Measurements from ENCODE around the gene S100A10. TPM values are rescaled to one million over a fixed set of nuclear protein-coding genes. Genes with fewer than 3 reads are reported as not detected.

Gene S100A10
- total and polyA plus RNA-seq, 2 of the 4 experiments (the other 2 are of a cell fraction) = 86.0 to 277 TPM

DNA sequence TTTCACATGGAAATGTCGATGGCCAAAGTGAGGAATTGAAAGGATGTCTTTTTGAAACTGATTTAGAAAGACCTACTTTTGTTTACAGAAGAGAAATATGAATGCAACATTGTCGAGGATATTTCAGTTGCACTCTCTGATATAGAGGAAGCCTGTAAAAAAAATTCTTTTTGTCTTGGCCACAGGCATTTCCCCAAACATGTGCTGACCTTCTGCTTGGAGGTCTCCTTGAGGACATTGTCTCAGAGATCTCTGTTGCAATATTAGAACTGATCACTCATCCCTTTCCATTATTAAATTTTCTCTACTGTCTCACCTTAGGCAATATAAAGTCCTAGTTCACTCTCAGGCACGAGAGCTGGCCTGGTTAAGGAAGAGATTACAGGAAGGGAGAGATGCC lies 27.2 kb upstream of the S100A10 start:
- ATAC-seq (ENCODE audit: low read depth) (no peak), DNase-seq (no peak)
- Histone ChIP-seq H3K9me1 (ENCODE audit: insufficient read depth, low read length) (0 out of 2 replicates have a peak, but pooled peaks cover under 1% of the 10 kb centered on the region), H3K79me1 (ENCODE audit: low read depth in 1 of 2, low read length in 2 of 2) (no peaks in the 10 kb centered on the region), H4K91ac (ENCODE audit: insufficient read depth, low read depth, low read length) (no peak overlapping the region), H2AK5ac (ENCODE audit: low read depth, low read length) (no peak overlapping the region), H3K23ac (ENCODE audit: low read depth, low read length) (no peak overlapping the region), H2BK120ac (ENCODE audit: low read depth, low read length) (no peak overlapping the region), H4K5ac (ENCODE audit: low read depth, low read length) (no peak overlapping the region), H2AFZ (replicated peaks; ENCODE audit: low read length, poor library complexity) (no peak overlapping the region), H3K27ac (ENCODE audit: insufficient read depth, low read length) (no peak overlapping the region), H3K4me3 (ENCODE audit: insufficient read depth, low read depth, low read length) (no peak overlapping the region), H4K8ac (ENCODE audit: low read depth in 2 of 2, low read length in 2 of 2) (no peak overlapping the region), H3K9ac (ENCODE audit: low read depth, low read length) (no peak overlapping the region), H3K18ac (ENCODE audit: low read depth, low read length) (no peak overlapping the region), H2BK20ac (ENCODE audit: low read depth, low read length) (no peak overlapping the region), H3K9me3 (ENCODE audit: control insufficient read depth, insufficient read depth, low read length) (no peaks in the 10 kb centered on the region), H3K4me2 (ENCODE audit: low read depth, low read length) (no peak overlapping the region), H3K36me3 (ENCODE audit: control insufficient read depth, insufficient read depth, low read length) (no peaks in the 10 kb centered on the region), H3K56ac (ENCODE audit: extremely low read depth, insufficient read depth, low read length) (no peak overlapping the region), H2BK15ac (ENCODE audit: low read depth, low read length) (no peak overlapping the region), H3K4me1 (ENCODE audit: control insufficient read depth, insufficient read depth, low read length) (no peaks in the 10 kb centered on the region), H2AK9ac (replicated peaks; ENCODE audit: low read depth, low read length, poor library complexity) (no peak overlapping the region), H3K27me3 (ENCODE audit: control insufficient read depth, insufficient read depth, low read length) (peaks cover 49% of the 10 kb centered on the region), H3K4ac (ENCODE audit: low read depth, low read length) (no peak overlapping the region), H4K20me1 (ENCODE audit: insufficient read depth, low read length) (no peaks in the 10 kb centered on the region), H2BK5ac (ENCODE audit: low read depth, low read length, poor library complexity, severe bottlenecking) (no peak overlapping the region), H3K14ac (replicated peaks; ENCODE audit: low read depth, low read length) (no peak overlapping the region)
- dilution Hi-C loops (cut with HindIII; ENCODE audit: low sequenced_read_pairs, unreplicated experiment) = loop anchor here (25.0 kb wide), 1 partner anchor 109 kb away; the partner anchor contains the start of gene THEM4
- no TSS peak for BruUV-seq (replicated peaks)
- WGBS, 2 experiments (ENCODE audit: extremely low coverage in 2 of 2, insufficient read length in 1 of 2) = no CpG with 5 or more reads among the region's 3 CpGs
- ChIA-PET POLR2A (ENCODE audit: unreplicated experiment) (no interaction called here), CTCF (no interaction called here)
- intact Hi-C loops (cut with micrococcal nuclease) = no loop called here
- TF ChIP-seq, protein P1, sequence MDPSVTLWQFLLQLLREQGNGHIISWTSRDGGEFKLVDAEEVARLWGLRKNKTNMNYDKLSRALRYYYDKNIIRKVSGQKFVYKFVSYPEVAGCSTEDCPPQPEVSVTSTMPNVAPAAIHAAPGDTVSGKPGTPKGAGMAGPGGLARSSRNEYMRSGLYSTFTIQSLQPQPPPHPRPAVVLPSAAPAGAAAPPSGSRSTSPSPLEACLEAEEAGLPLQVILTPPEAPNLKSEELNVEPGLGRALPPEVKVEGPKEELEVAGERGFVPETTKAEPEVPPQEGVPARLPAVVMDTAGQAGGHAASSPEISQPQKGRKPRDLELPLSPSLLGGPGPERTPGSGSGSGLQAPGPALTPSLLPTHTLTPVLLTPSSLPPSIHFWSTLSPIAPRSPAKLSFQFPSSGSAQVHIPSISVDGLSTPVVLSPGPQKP (IDR thresholded peaks at IDR 0.05; ENCODE audit: borderline replicate concordance, low read depth, low read length) = no peak
- TF ChIP-seq CEBPB (IDR thresholded peaks at IDR 0.05; ENCODE audit: low read depth, low read length) (no peak), MXI1 (IDR thresholded peaks at IDR 0.05; ENCODE audit: borderline replicate concordance, low read depth, low read length) (no peak), FOS (IDR thresholded peaks at IDR 0.05; ENCODE audit: low read depth, low read length) (no peak), SMC3 (IDR thresholded peaks at IDR 0.05; ENCODE audit: low read depth, low read length) (no peak), BHLHE40 (IDR thresholded peaks at IDR 0.05; ENCODE audit: low read depth, low read length) (no peak), RCOR1 (IDR thresholded peaks at IDR 0.05; ENCODE audit: insufficient replicate concordance, low read length) (no peak), RAD21 (IDR thresholded peaks at IDR 0.05; ENCODE audit: low read length) (no peak), MAFK (IDR thresholded peaks at IDR 0.05; ENCODE audit: low read depth, low read length) (no peak), RFX5 (IDR thresholded peaks at IDR 0.05; ENCODE audit: low read depth, low read length) (no peak)
- TF ChIP-seq, protein P2, sequence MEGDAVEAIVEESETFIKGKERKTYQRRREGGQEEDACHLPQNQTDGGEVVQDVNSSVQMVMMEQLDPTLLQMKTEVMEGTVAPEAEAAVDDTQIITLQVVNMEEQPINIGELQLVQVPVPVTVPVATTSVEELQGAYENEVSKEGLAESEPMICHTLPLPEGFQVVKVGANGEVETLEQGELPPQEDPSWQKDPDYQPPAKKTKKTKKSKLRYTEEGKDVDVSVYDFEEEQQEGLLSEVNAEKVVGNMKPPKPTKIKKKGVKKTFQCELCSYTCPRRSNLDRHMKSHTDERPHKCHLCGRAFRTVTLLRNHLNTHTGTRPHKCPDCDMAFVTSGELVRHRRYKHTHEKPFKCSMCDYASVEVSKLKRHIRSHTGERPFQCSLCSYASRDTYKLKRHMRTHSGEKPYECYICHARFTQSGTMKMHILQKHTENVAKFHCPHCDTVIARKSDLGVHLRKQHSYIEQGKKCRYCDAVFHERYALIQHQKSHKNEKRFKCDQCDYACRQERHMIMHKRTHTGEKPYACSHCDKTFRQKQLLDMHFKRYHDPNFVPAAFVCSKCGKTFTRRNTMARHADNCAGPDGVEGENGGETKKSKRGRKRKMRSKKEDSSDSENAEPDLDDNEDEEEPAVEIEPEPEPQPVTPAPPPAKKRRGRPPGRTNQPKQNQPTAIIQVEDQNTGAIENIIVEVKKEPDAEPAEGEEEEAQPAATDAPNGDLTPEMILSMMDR (conservative IDR thresholded peaks at IDR 0.05; ENCODE audit: low read depth, low read length) = no peak
- TF ChIP-seq, protein P3, sequence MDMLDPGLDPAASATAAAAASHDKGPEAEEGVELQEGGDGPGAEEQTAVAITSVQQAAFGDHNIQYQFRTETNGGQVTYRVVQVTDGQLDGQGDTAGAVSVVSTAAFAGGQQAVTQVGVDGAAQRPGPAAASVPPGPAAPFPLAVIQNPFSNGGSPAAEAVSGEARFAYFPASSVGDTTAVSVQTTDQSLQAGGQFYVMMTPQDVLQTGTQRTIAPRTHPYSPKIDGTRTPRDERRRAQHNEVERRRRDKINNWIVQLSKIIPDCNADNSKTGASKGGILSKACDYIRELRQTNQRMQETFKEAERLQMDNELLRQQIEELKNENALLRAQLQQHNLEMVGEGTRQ (IDR thresholded peaks at IDR 0.05; ENCODE audit: low read depth, low read length) = no peak
- in situ Hi-C loops (cut with MboI; ENCODE audit: low sequenced_read_pairs) = no loop called here

Measured in IMR-90 (cell line).